ENCODE data around the gene LRRK1. TPM values are rescaled to one million over a fixed set of nuclear protein-coding genes. Genes with fewer than 3 reads are reported as not detected.

LRRK1 gene
- total and polyA plus RNA-seq, 2 of the 4 experiments (the other 2 are of a cell fraction) = 3.0 to 5.8 TPM

- BruUV-seq (replicated peaks) = no TSS peak
- Histone ChIP-seq H4K20me1 (ENCODE audit: insufficient read depth, low read length) (no peaks in the 10 kb centered on the region), H2AK9ac (replicated peaks; ENCODE audit: low read depth, low read length, poor library complexity) (no peak overlapping the region), H2AFZ (replicated peaks; ENCODE audit: low read length, poor library complexity) (no peak overlapping the region), H2BK120ac (ENCODE audit: low read depth, low read length) (no peak overlapping the region), H3K23ac (ENCODE audit: low read depth, low read length) (no peak overlapping the region), H3K27me3 (ENCODE audit: control insufficient read depth, insufficient read depth, low read length) (no peaks in the 10 kb centered on the region), H3K4me3 (ENCODE audit: insufficient read depth, low read depth, low read length) (no peak overlapping the region), H3K14ac (replicated peaks; ENCODE audit: low read depth, low read length) (no peak overlapping the region), H4K91ac (ENCODE audit: insufficient read depth, low read depth, low read length) (no peak overlapping the region), H3K4ac (ENCODE audit: low read depth, low read length) (no peak overlapping the region), H3K9me3 (ENCODE audit: control insufficient read depth, insufficient read depth, low read length) (no peaks in the 10 kb centered on the region), H3K79me1 (ENCODE audit: low read depth in 1 of 2, low read length in 2 of 2) (peaks cover 0 to 3% of the 10 kb centered on the region in 2 experiments; a peak in 1 of 4 replicates), H3K9me1 (ENCODE audit: insufficient read depth, low read length) (no peaks in the 10 kb centered on the region; the same call in 1 of the 2 replicates), H2BK20ac (ENCODE audit: low read depth, low read length) (no peak overlapping the region), H2BK15ac (ENCODE audit: low read depth, low read length) (no peak overlapping the region), H3K56ac (ENCODE audit: extremely low read depth, insufficient read depth, low read length) (no peak overlapping the region), H4K8ac (ENCODE audit: low read depth in 2 of 2, low read length in 2 of 2) (no peak overlapping the region), H2AK5ac (ENCODE audit: low read depth, low read length) (no peak overlapping the region), H3K18ac (ENCODE audit: low read depth, low read length) (no peak overlapping the region), H3K27ac (ENCODE audit: insufficient read depth, low read length) (no peak overlapping the region), H3K4me1 (ENCODE audit: control insufficient read depth, insufficient read depth, low read length) (peaks cover 8% of the 10 kb centered on the region), H3K36me3 (ENCODE audit: control insufficient read depth, insufficient read depth, low read length) (no peaks in the 10 kb centered on the region), H2BK5ac (ENCODE audit: low read depth, low read length, poor library complexity, severe bottlenecking) (no peak overlapping the region), H4K5ac (ENCODE audit: low read depth, low read length) (no peak overlapping the region), H3K4me2 (ENCODE audit: low read depth, low read length) (no peak overlapping the region), H3K9ac (ENCODE audit: low read depth, low read length) (no peak overlapping the region)
- TF ChIP-seq POLR2A (IDR thresholded peaks at IDR 0.05; ENCODE audit: low read depth, low read length) (no peak), MXI1 (IDR thresholded peaks at IDR 0.05; ENCODE audit: borderline replicate concordance, low read depth, low read length) (no peak), USF2 (IDR thresholded peaks at IDR 0.05; ENCODE audit: low read depth, low read length) (no peak), BHLHE40 (IDR thresholded peaks at IDR 0.05; ENCODE audit: low read depth, low read length) (no peak), NFE2L2 (IDR thresholded peaks at IDR 0.05; ENCODE audit: low read depth, low read length) (no peak), FOS (IDR thresholded peaks at IDR 0.05; ENCODE audit: low read depth, low read length) (no peak), CHD1 (IDR thresholded peaks at IDR 0.05; ENCODE audit: low read depth, low read length) (no peak), MAZ (IDR thresholded peaks at IDR 0.05; ENCODE audit: borderline replicate concordance, low read depth, low read length) (no peak), RCOR1 (IDR thresholded peaks at IDR 0.05; ENCODE audit: insufficient replicate concordance, low read length) (no peak), RFX5 (IDR thresholded peaks at IDR 0.05; ENCODE audit: low read depth, low read length) (no peak), RAD21 (IDR thresholded peaks at IDR 0.05; ENCODE audit: low read length) (no peak), MAFK (IDR thresholded peaks at IDR 0.05; ENCODE audit: low read depth, low read length) (no peak), CEBPB (IDR thresholded peaks at IDR 0.05; ENCODE audit: low read depth, low read length) (no peak), SMC3 (IDR thresholded peaks at IDR 0.05; ENCODE audit: low read depth, low read length) (no peak)
- TF ChIP-seq, protein P1, sequence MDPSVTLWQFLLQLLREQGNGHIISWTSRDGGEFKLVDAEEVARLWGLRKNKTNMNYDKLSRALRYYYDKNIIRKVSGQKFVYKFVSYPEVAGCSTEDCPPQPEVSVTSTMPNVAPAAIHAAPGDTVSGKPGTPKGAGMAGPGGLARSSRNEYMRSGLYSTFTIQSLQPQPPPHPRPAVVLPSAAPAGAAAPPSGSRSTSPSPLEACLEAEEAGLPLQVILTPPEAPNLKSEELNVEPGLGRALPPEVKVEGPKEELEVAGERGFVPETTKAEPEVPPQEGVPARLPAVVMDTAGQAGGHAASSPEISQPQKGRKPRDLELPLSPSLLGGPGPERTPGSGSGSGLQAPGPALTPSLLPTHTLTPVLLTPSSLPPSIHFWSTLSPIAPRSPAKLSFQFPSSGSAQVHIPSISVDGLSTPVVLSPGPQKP (IDR thresholded peaks at IDR 0.05; ENCODE audit: borderline replicate concordance, low read depth, low read length) = no peak
- TF ChIP-seq, protein P2, sequence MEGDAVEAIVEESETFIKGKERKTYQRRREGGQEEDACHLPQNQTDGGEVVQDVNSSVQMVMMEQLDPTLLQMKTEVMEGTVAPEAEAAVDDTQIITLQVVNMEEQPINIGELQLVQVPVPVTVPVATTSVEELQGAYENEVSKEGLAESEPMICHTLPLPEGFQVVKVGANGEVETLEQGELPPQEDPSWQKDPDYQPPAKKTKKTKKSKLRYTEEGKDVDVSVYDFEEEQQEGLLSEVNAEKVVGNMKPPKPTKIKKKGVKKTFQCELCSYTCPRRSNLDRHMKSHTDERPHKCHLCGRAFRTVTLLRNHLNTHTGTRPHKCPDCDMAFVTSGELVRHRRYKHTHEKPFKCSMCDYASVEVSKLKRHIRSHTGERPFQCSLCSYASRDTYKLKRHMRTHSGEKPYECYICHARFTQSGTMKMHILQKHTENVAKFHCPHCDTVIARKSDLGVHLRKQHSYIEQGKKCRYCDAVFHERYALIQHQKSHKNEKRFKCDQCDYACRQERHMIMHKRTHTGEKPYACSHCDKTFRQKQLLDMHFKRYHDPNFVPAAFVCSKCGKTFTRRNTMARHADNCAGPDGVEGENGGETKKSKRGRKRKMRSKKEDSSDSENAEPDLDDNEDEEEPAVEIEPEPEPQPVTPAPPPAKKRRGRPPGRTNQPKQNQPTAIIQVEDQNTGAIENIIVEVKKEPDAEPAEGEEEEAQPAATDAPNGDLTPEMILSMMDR (conservative IDR thresholded peaks at IDR 0.05; ENCODE audit: low read depth, low read length) = no peak
- CTCF ChIA-PET = no interaction called here
- WGBS, 2 experiments (ENCODE audit: extremely low coverage in 2 of 2, insufficient read length in 1 of 2) = no CpG with 5 or more reads among the region's 1 CpG
- in situ Hi-C loops (cut with MboI; ENCODE audit: low sequenced_read_pairs) = no loop called here
- intact Hi-C loops (cut with micrococcal nuclease) = no loop called here
- DNase-seq (no peak), ATAC-seq (ENCODE audit: low read depth) (no peak)
- dilution Hi-C loops (cut with HindIII; ENCODE audit: low sequenced_read_pairs, unreplicated experiment) = no loop called here
- POLR2A ChIA-PET (ENCODE audit: unreplicated experiment) = no interaction called here
Observed at GRCh38 chr15:100949691-100950090, 30.5 kb downstream of the LRRK1 start.
